NK-92 treated with Interleukin-12 subunit alpha and Interleukin-12 subunit beta, amount 100 ng/mL, for 24 hours (cell line): ENCODE data around the gene WDR55.
A peak's percentile ranks its signal among the peaks of the same experiment; 100 is the strongest.
"Not testable (repeated sequence)": the region's sequence is repeated elsewhere in the genome, so short reads cannot be mapped to it uniquely, and the experiment has no call there.

Source experiments
- DNase-seq: peaks from one replicate; lab custom pipeline; 2025; lab: John Stamatoyannopoulos, UW

Gene WDR55

GRCh38 chr5:140664359-140665119 is at the start of gene WDR55:
Gene WDR55 (plus strand): TSS chr5:140664904. CDS start chr5:140664913, 9 bp downstream.
- DNase-seq = peak; percentile 90

DNA sequence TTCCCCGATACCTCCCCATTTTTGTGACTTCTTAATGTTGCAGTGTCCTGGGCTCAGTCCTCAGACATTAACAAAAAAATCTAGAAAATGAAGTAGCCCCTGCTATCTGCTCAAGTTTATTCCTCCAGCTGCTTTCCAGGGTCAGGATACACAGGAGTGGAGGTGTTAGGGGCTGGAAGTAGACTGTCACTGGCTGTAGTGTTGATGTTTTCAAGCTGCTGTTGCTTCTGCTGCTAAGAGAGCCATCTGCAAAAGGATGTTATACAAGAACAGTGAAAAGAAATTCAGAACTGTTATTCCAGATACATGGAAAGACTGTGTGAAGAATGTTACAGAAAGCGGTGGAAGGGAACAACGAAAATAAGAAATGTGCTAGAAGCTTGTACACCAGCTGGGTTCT is 42.4 kb upstream of the WDR55 start:
- DNase-seq = no peak

DNA sequence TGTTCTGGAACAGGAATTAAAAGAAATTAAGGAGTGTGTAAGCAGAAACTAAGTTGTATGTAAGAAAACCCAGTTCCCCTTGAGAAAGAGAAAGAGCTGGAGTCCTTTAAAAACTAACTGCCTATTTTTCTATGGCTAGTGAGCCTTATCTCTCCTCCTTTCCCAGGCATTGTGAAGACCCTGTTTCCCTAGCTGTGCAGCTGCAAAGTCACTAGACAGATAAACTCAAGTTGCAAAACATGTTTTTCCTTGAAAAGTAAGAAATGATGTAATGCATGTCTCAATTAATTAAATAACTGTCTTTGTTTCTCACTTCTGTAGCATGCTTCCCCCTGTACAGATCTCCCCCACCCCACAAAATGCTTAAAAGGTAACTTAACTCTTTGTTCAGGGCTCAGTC is 41.6 kb upstream of the WDR55 start:
- not testable (repeated sequence) for DNase-seq

GRCh38 chr5:140624886-140625285 is 39.8 kb upstream of the WDR55 start:
- not testable (repeated sequence) for DNase-seq

DNA sequence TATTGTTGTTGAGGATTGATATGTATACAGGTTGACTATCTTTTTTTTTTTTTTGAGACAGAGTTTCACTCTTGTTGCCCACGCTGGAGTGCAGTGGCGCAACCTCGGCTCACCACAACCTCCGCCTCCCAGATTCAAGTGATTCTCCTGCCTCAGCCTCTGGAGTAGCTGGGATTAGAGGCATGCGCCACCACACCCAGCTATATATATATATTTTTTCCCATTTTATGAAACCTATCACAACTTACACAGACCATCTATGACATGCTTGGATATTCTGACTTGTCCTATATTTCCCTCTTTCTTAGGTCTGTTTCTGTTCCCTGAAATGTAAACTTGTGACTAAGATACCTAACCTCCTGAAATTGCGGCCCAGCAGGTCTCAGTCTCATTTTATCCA is 36.7 kb upstream of the WDR55 start:
- no peak for DNase-seq

- no peak for DNase-seq
These were observed 36.0 kb upstream of the WDR55 start for GRCh38 chr5:140628711-140629110.

GRCh38 chr5:140630292-140631035 is 34.2 kb upstream of the WDR55 start:
- DNase-seq = no peak

GRCh38 chr5:140631036-140631417 is 33.7 kb upstream of the WDR55 start:
- no peak for DNase-seq

- DNase-seq = no peak
These were observed 32.8 kb upstream of the WDR55 start for GRCh38 chr5:140631831-140632365.

- no peak for DNase-seq
These were observed 32.2 kb upstream of the WDR55 start for GRCh38 chr5:140632366-140633020.

DNA sequence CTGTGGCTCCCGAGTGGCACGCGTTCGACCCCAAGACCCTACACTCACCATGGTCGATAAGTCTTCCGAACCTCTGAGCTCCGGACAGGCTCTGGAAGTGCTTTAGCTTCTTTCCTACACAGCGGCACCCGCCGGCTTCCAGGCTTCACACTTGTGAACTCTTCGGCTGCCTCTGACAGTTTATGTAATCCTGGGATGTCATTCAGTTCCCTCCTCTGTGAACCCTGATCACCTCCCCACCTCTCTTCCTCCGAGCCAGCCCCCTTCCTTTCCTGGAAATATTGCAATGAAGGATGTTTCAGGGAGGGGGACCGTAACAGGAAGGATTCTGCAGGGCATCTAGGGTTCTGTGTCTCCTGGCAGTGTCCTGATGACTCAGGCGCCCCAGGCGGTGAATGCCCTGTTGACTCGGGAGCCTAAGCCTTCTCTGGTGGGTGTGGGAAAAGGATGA is 31.7 kb upstream of the WDR55 start, which contains the start of gene CD14:
TSS of gene CD14 (minus strand) at position 155 of the 451 bp plus-strand sequence. CDS start at position 51, 104 bp downstream.
- DNase-seq = no peak

DNA sequence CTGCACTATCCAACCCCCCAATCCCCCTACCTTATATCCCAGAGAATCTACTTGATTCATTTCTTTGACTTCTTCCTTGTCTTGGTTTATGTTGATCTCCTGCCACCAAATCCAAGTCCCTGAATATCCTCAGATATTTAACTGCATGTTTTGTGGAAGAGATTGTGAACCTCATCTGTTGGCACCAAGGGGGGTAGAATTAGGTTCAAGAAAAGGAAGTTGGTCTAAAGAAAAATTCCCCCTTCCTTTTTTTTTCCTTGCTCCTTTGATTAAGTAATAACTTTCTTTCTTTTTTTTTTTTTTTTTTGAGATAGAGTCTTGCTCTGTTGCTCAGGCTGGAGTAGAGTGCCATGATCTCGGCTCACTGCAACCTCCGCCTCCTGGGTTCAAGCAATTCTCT is 31.2 kb upstream of the WDR55 start:
- no peak for DNase-seq

- DNase-seq = no peak
These were observed 30.6 kb upstream of the WDR55 start for GRCh38 chr5:140634103-140634502.

GRCh38 chr5:140635291-140636257 is 29.1 kb upstream of the WDR55 start:
- no peak for DNase-seq

DNA sequence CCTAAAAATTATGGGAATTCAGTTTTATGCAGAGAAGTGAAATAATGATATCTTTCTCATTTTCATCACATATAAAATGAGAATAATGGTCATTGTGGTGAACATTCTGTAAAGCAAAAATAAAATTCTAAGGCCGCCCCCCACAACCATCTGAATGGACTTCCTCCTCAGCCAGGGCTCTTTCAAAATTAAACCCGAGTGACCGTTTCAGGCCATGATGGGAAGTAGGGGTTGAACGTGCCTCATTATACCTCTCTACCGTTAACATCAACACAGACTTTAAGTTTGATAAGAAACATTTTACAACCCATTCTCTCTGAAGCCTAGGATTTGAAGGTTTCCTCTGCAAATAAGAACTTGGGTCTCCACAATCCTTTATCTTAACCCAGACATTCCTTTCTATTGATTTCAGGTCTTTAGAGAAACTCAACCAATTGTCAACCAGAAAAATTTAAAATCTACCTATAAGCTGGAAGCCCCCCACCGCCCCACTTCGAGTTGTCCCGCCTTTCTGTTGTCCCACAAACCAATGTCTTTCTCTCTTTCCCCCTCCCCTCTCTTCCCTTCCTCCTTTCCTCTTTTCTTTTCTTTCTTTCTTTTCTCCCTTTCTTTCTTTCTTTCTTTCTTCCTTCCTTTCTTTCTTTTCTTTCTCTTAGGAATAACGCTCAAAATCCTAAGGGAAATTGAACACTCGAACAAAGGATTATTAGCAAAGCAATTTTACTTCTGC is 27.2 kb upstream of the WDR55 start:
- DNase-seq = no peak

DNA sequence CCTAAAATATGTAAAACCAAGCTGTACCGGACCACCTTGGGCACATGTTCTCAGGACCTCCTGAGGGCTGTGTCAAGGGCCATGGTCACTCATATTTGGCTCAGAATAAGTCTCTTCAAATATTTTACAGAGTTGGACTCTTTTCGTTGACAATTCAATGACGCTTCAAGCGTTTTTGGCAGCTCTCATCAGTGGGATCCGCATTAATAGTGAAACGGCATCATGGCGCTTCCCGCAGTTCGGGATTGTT is 25.9 kb upstream of the WDR55 start:
- DNase-seq = not testable (repeated sequence)

DNA sequence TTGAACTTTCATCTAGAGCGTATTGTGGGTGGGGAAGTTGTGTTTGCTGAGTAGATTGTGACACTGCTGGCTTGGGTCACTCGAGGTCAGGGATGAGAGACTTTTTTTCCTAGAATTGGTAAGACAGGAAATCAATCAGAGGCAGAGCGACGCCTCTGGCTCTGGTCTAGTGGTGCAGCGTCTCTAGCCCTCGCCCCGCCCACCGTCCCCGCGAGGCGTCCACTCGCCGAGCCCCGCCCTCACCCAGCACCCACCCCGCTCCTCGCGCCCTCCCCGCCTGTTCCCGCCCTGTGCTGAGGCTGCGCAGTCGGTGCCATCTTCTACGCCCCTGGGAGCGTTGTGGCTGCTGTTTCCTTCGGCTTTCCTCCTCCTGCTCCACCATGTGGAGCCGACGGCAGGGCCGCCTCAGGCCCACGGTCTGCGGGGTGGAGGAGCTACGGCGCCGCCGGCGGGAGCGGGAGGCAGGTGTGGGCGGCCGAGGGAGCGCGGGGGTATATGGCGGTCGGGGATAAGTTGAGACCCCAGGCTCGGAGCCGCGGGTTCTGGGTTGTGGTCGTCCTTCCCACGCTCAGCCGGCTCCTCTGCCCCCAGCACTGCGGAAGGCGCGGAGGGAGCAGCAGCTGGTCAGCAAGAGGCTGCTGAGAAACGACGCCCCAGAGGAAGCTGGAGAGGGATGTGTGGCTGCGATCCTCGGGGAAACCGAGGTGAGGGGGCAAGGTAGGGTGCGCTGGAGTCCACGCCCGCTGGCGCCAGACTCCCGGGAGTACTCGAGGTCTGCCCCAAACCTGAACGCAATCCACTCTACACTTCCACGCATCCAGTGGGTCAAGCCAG is 25.3 kb upstream of the WDR55 start, which contains the start of gene TMCO6:
TSS of gene TMCO6 (plus strand) at position 304 of the 834 bp plus-strand sequence. CDS start at position 381, 77 bp downstream.
- peak; percentile 96 for DNase-seq

DNA sequence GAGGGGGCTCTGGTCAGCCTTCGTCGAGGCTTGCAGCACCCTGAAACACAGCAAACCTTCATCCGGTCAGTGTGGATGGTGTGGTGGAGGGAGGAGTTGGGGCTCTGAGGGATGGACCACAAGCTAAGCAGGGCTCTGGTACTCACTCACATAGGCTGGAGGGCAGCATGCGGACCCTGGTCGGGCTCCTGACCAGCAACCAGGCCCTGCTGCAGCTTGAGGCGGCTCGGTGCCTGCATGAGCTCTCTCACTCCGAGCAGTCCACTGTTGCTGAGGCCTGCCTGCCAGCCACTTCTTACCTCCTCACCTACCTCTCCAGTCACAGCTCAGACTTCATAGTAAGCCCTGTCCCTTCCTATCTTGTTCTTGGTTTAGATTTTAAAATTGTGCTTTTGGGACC is 23.0 kb upstream of the WDR55 start:
- no peak for DNase-seq

- no peak for DNase-seq
These were observed 22.0 kb upstream of the WDR55 start for GRCh38 chr5:140642718-140643117.

DNA sequence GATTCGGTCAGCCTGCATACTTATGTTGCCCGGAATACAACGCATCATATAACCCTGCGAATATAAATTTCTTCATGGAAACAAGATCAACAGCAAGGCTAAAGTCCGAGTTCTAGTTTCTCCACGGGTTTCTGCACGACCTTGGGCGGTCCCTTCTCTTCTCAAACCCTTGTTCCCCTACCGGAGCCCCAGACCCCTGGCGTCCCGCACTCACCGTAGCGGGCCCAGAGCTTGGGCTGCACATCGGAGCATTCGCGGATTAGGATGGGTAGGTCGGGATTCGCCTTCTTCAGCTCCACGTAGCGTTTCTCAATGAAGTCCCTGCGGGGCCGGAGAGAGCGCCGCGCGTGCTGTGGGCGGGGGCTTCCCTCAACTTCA is 17.7 kb upstream of the WDR55 start:
- DNase-seq = no peak
